Endothelial cell of umbilical vein (primary cell): Measurements from ENCODE around the gene PRAMEF12.

Source experiments
- CTCF ChIP-seq, 2 donors: IDR thresholded peaks; 1 replicate in 1 of 2; 2 replicates in 1 of 2; pipeline ENCODE4 v1.5.1; 2011; ENCODE audit warnings: low read length in 2 of 2, mild to moderate bottlenecking in 2 of 2, moderate library complexity in 2 of 2, control low read depth in 1 of 2, inconsistent platforms in 1 of 2, low read depth in 1 of 2; ENCODE audit not compliant: insufficient read depth in 1 of 2; ENCODE audit errors: extremely low read depth in 1 of 2
- EZH2 ChIP-seq: IDR thresholded peaks from 2 replicates; pipeline ENCODE4 v1.6.1; 2012; ENCODE audit warnings: borderline replicate concordance, low read depth, mild to moderate bottlenecking, moderate library complexity, low read length, inconsistent platforms; ENCODE audit not compliant: severe bottlenecking
- GATA2 ChIP-seq: IDR thresholded peaks from 2 replicates; pipeline ENCODE4 v1.7.0; 2011; ENCODE audit warnings: low read depth, mild to moderate bottlenecking, moderate library complexity, mixed read lengths, low read length; ENCODE audit not compliant: insufficient read length, insufficient read depth
- JUN ChIP-seq: IDR thresholded peaks from 2 replicates; pipeline ENCODE4 v1.6.1; 2011; ENCODE audit warnings: borderline replicate concordance, low read depth; ENCODE audit not compliant: insufficient read length, insufficient read depth
- MYC ChIP-seq: IDR thresholded peaks from one replicate; pipeline ENCODE4 v1.6.1; 2011; ENCODE audit warnings: mild to moderate bottlenecking, low read depth, low read length
- POLR2A ChIP-seq: IDR thresholded peaks from 2 replicates; pipeline ENCODE4 v1.6.1; 2012; ENCODE audit warnings: low read depth, mild to moderate bottlenecking, control low read depth, low read length
- POLR2AphosphoS5 ChIP-seq: IDR thresholded peaks from 2 replicates; pipeline ENCODE4 v1.6.1; 2012; ENCODE audit warnings: low read depth, mild to moderate bottlenecking, control low read depth, low read length, moderate library complexity; ENCODE audit not compliant: insufficient read depth

DNA sequence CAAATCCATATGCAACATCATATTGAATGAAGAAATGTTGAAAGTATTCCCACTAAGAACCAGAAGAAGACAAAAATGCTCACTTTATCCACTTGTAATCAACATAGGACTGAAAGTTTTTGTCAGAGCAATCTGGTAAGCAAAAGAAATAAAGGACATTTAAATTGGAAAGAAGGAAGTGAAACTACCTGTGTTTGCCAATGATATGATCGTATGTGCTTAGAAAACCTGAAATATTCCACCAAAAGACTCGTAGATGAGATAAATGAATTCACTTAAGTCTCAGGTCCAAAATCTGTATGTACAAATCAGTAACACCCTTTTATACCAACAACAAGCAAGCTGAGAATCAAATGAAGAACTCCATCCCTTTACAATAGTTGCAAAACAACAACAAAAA is 26.2 kb downstream of the PRAMEF12 start:
- no peak for TF ChIP-seq CTCF (IDR thresholded peaks at IDR 0.05; ENCODE audit: extremely low read depth in 1 of 2, insufficient read depth in 1 of 2, low read depth in 1 of 2, low read length in 2 of 2)
- TF ChIP-seq GATA2: no peak
- TF ChIP-seq POLR2A: no peak
- TF ChIP-seq EZH2: no peak
- TF ChIP-seq POLR2AphosphoS5: no peak
- TF ChIP-seq JUN: no peak
- no peak for TF ChIP-seq MYC
